Activated T-helper 2 cell treated with anti-CD3 and anti-CD28 coated beads, Interferon-gamma antibody, Interleukin-2, Interleukin-4, amounts not matched to agents 10 μg/mL and 5 μg/mL and 100 μg/mL, durations not matched to agents 14 hours and 24 hours and 36 hours (primary cell): Measurements from ENCODE around the gene CCDC92. TPM values are rescaled to one million over a fixed set of nuclear protein-coding genes. Genes with fewer than 3 reads are reported as not detected.
A peak's percentile ranks its signal among the peaks of the same experiment; 100 is the strongest.

Experiments
- DNase-seq: peaks from one replicate; pipeline ENCODE4 v3.0.0; 2021; ENCODE audit warnings: low spot score
- H3K27ac Mint-ChIP-seq: one replicate; pipeline ENCODE4 v1.8.0; 2021; ENCODE audit warnings: mixed read lengths
- H3K27me3 Mint-ChIP-seq: one replicate; pipeline ENCODE4 v1.8.0; 2021; ENCODE audit warnings: low read depth, mixed read lengths
- H3K36me3 Mint-ChIP-seq: one replicate; pipeline ENCODE4 v1.8.0; 2021; ENCODE audit warnings: low read depth, mixed read lengths
- H3K4me1 Mint-ChIP-seq: one replicate; pipeline ENCODE4 v1.8.0; 2021; ENCODE audit warnings: low read depth, mixed read lengths
- H3K4me3 Mint-ChIP-seq: one replicate; pipeline ENCODE4 v1.8.0; 2021; ENCODE audit warnings: low read depth, mild to moderate bottlenecking, moderate library complexity, mixed read lengths
- H3K9me3 Mint-ChIP-seq: one replicate; pipeline ENCODE4 v1.8.0; 2021; ENCODE audit warnings: mixed read lengths
- intact Hi-C: fragments of 100-400 bp; cut with micrococcal nuclease; formaldehyde crosslinking; loops from one replicate; pipeline ENCODE4 v1.15.1; 2023
- total RNA-seq: library from RNA; stranded (reverse); gene quantifications from 2 replicates; pipeline ENCODE4 v1.2.3, GENCODE V29; 2022

Gene CCDC92
- total RNA-seq, 1 donor from 2014 or later = 11.8 TPM

DNA sequence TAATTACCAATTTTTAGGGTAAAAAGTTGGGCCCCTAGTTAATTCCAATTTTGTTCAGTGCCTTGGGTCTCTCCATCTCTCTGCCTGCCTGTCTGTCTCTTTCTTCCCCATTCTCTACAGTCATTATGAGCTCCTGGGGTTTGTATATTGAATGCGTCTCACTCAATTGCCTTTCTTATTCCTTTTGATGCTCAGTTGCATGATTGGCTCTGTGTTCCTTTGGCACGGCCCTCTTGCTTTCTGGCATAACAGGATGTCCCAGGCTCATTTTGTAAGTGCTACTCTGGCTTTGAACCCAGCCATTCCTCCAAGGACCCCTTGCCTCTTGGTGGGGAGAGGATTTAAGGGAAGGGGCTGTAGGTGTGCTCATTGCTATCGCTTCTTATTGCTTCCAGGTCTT is 36.0 kb upstream of the CCDC92 start:
- intact Hi-C loops = no loop called here
- DNase-seq = no peak
- H3K27ac Mint-ChIP-seq = no peak overlapping the region
- H3K9me3 Mint-ChIP-seq = no peaks in the 10 kb centered on the region
- H3K36me3 Mint-ChIP-seq = peaks cover 48% of the 10 kb centered on the region
- no peaks in the 10 kb centered on the region for H3K27me3 Mint-ChIP-seq
- H3K4me3 Mint-ChIP-seq = no peak overlapping the region
- peaks cover 30% of the 10 kb centered on the region for H3K4me1 Mint-ChIP-seq

- intact Hi-C loops = no loop called here
- Mint-ChIP-seq H3K4me3 (peak overlapping the region; percentile 20), H3K4me1 (peaks cover 30% of the 10 kb centered on the region), H3K27ac (peak overlapping the region; percentile 12), H3K27me3 (no peaks in the 10 kb centered on the region), H3K36me3 (peaks cover 42% of the 10 kb centered on the region), H3K9me3 (no peaks in the 10 kb centered on the region)
- no peak for DNase-seq
Observed at GRCh38 chr12:124007826-124008570, 35.4 kb upstream of the CCDC92 start.

DNA sequence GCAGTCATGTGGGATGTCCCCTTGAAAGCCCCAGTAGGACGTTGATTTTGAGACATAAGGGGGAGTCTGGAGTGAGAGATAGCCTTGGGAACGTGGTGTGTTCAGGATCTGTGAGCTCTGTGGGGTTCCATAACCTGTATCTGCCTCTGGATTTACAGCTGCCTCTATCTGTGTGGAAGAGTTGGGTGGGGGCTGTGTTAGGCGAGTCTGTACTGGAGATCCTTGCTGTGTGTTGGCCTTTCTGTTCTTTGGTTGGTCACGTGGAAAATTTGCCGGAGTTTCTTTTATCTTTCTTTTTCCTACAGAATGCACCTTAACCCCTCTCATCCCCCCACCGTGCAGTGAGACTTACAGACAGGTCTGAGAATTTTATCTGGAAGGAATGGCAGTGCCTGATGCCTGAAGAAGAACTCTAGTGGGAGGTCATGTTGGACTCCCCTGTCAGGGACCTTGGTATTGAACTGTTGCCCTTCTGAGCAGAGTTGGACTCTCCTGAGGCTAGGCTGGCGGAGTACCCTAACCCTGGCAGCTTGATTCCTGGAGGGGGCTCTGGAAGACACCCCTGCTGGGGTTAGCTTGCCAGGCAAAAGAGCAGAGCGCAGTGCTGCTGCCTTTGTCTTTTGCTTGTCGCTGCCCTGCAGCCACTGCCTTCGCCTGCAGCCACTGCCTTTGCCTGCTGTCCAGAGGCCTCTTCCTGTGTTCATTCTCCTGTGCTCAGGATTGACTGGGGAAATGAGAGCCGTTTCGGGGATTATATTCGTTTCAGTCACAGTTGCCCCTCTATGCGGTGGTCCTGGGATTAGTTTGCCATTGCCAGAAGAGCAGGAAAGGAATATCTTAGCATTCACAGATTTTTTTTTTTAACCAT is 34.4 kb upstream of the CCDC92 start:
- H3K4me1 Mint-ChIP-seq = peaks cover 30% of the 10 kb centered on the region
- H3K4me3 Mint-ChIP-seq = peak overlapping the region; percentile 23
- intact Hi-C loops = no loop called here
- no peaks in the 10 kb centered on the region for H3K27me3 Mint-ChIP-seq
- DNase-seq = no peak
- no peaks in the 10 kb centered on the region for H3K9me3 Mint-ChIP-seq
- peaks cover 33% of the 10 kb centered on the region for H3K36me3 Mint-ChIP-seq
- H3K27ac Mint-ChIP-seq = peak overlapping the region; percentile 34

DNA sequence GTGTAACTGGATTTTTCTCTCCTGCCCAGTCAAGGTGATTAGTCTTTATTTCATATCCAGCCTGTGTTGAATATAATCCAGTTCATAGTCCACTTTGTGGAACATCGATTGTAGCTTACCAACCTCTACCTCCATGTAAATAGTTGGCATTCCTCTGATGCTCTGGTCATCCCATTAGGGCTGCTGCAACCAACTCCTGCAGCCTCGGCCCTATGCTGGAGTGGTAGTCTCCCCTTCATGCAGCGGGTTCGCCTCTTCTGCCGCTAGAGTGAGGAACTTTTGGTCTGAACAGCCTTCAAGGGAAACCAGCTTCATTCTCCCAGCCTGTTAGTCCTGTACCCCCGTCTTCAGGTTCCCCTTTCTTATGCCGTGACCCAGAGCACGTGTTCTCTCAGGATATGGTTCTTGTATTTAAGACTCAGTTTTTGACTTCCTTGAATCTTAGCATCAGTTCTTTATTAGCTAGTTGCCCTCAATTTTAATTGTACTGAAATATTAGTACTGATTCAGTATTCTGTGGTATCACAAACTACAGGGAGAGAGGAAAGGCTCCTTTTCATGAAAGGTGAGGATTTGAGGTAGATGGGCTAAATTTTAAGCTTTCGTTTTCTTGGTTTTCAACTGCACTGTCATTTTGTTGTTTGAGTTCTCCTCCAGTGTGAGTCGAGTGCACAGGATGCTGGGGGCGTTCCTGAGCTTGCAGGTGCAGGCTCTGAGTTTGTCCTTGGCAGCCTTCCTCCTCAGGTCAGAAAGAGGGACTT is 33.6 kb upstream of the CCDC92 start:
- peak; percentile 16 for DNase-seq
- no peaks in the 10 kb centered on the region for H3K9me3 Mint-ChIP-seq
- intact Hi-C loops = no loop called here
- peaks cover 30% of the 10 kb centered on the region for H3K4me1 Mint-ChIP-seq
- peak overlapping the region; percentile 34 for H3K27ac Mint-ChIP-seq
- peaks cover 27% of the 10 kb centered on the region for H3K36me3 Mint-ChIP-seq
- no peaks in the 10 kb centered on the region for H3K27me3 Mint-ChIP-seq
- H3K4me3 Mint-ChIP-seq = peak overlapping the region; percentile 23

- Mint-ChIP-seq H3K27me3 (no peaks in the 10 kb centered on the region), H3K9me3 (no peaks in the 10 kb centered on the region)
- intact Hi-C loops = no loop called here
Observed at GRCh38 chr12:124004233-124004875, 31.7 kb upstream of the CCDC92 start.

GRCh38 chr12:124002654-124003053 is 30.0 kb upstream of the CCDC92 start:
- no peak overlapping the region for H3K27ac Mint-ChIP-seq
- H3K9me3 Mint-ChIP-seq = no peaks in the 10 kb centered on the region
- H3K4me1 Mint-ChIP-seq = peaks cover 26% of the 10 kb centered on the region
- no peak overlapping the region for H3K4me3 Mint-ChIP-seq
- peaks cover 17% of the 10 kb centered on the region for H3K36me3 Mint-ChIP-seq
- intact Hi-C loops = no loop called here
- H3K27me3 Mint-ChIP-seq = no peaks in the 10 kb centered on the region
- DNase-seq = no peak

More at GRCh38 chr12:124004233-124004875, 31.7 kb upstream of the CCDC92 start:
- no peak for DNase-seq
- Mint-ChIP-seq H3K27ac (no peak overlapping the region), H3K36me3 (peaks cover 18% of the 10 kb centered on the region), H3K4me3 (no peak overlapping the region), H3K4me1 (peaks cover 30% of the 10 kb centered on the region)

DNA sequence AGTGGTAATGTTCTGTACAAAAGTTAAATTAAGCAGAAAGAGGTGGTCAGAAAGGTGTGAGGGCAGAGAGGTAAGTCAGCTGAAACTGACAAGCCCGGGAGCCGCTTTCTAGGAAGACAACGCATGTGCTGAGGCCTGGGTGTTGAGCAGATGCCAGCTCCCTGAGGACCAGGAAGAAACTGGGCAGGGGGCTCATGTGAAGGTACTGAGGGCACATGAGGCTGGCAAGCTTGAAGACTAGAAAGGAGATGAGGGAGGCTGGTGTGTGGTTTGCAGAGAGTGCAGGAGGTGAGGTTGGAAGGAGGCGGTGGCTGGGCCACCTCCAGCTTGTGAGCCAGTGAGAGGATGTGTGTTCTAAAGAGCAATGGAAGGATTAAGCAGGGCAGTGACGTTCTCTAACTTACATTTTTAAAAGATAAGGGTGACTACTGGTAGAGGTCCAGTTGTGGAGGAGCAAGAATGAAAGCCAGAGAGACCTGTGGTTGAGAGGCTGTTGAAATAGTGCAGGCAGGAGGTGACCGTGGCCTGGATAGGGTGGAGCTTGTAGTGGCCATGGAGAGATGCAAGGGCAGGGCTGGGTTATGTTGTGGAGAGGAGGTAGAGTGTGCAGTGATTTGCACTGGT is 29.5 kb upstream of the CCDC92 start:
- DNase-seq = no peak
- Mint-ChIP-seq H3K9me3 (no peaks in the 10 kb centered on the region), H3K4me1 (peaks cover 24% of the 10 kb centered on the region), H3K4me3 (no peak overlapping the region), H3K36me3 (peaks cover 15% of the 10 kb centered on the region), H3K27me3 (no peaks in the 10 kb centered on the region), H3K27ac (no peak overlapping the region)
- intact Hi-C loops = no loop called here

- H3K36me3 Mint-ChIP-seq = peaks cover 10% of the 10 kb centered on the region
- H3K9me3 Mint-ChIP-seq = no peaks in the 10 kb centered on the region
- no peak overlapping the region for H3K4me3 Mint-ChIP-seq
Observed at GRCh38 chr12:124001343-124001742, 28.7 kb upstream of the CCDC92 start.

DNA sequence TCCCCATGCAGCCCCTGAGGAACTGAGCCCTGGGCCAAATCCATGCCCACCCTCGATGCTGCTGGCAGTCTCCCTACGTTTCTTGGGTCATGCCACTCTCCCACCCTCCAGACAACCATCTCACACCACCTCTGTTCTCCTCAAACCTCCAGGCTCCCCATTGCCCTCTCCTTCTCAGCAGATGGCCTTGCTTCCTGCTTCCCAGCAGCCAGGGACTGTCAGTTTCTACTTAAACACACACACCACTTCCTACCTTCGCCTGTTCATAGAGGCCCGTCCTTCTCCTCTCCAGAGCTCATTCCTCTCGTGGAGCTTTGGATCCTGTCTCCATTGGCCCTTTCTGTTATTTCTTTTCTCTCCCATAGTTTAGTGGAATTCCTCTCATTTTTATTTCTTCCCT is 27.5 kb upstream of the CCDC92 start:
- no peak overlapping the region for H3K4me3 Mint-ChIP-seq
- H3K36me3 Mint-ChIP-seq = peaks cover 11% of the 10 kb centered on the region

More at GRCh38 chr12:124001343-124001742, 28.7 kb upstream of the CCDC92 start:
- Mint-ChIP-seq H3K4me1 (peaks cover 21% of the 10 kb centered on the region), H3K27me3 (no peaks in the 10 kb centered on the region), H3K27ac (no peak overlapping the region)
- intact Hi-C loops = no loop called here
- no peak for DNase-seq

GRCh38 chr12:123998991-123999359 is 26.3 kb upstream of the CCDC92 start:
- intact Hi-C loops = no loop called here
- H3K27me3 Mint-ChIP-seq = no peaks in the 10 kb centered on the region
- no peak for DNase-seq

More for the DNA sequence above, 27.5 kb upstream of the CCDC92 start:
- no peak for DNase-seq
- H3K9me3 Mint-ChIP-seq = no peaks in the 10 kb centered on the region
- H3K4me1 Mint-ChIP-seq = peaks cover 23% of the 10 kb centered on the region
- no peaks in the 10 kb centered on the region for H3K27me3 Mint-ChIP-seq
- H3K27ac Mint-ChIP-seq = no peak overlapping the region
- intact Hi-C loops = no loop called here

GRCh38 chr12:123998344-123998990 is 25.8 kb upstream of the CCDC92 start:
- no peaks in the 10 kb centered on the region for H3K27me3 Mint-ChIP-seq
- intact Hi-C loops = no loop called here

More at GRCh38 chr12:123998991-123999359, 26.3 kb upstream of the CCDC92 start:
- Mint-ChIP-seq H3K4me3 (no peak overlapping the region), H3K9me3 (no peaks in the 10 kb centered on the region), H3K27ac (no peak overlapping the region), H3K36me3 (peaks cover 11% of the 10 kb centered on the region), H3K4me1 (peaks cover 29% of the 10 kb centered on the region)

More at GRCh38 chr12:123998344-123998990, 25.8 kb upstream of the CCDC92 start:
- Mint-ChIP-seq H3K4me3 (no peak overlapping the region), H3K9me3 (no peaks in the 10 kb centered on the region), H3K36me3 (peaks cover 11% of the 10 kb centered on the region), H3K27ac (no peak overlapping the region), H3K4me1 (peaks cover 29% of the 10 kb centered on the region)
- no peak for DNase-seq
